H1 (cell line): ENCODE measurements around the gene TBK1. TPM values are rescaled to one million over a fixed set of nuclear protein-coding genes. Genes with fewer than 3 reads are reported as not detected.

Experiments used
- BACH1 ChIP-seq: IDR thresholded peaks from 2 replicates; pipeline ENCODE4 v1.6.1; 2012; ENCODE audit warnings: low read length, improper control_type of control experiment
- CBX8 ChIP-seq: fragments of 300-800, 300-1000 bp; sonication (generic); IDR thresholded peaks from 2 replicates; pipeline ENCODE4 v1.7.1; 2016; ENCODE audit warnings: low read depth, low read length, borderline replicate concordance
- CREB1 ChIP-seq: IDR thresholded peaks from 2 replicates; pipeline ENCODE4 v1.6.1; 2012; ENCODE audit warnings: inconsistent platforms
- POLR2A ChIP-seq, 2 experiments: IDR thresholded peaks; 1 replicate in 1 of 2; 2 replicates in 1 of 2; pipeline ENCODE4 v1.6.1; 2011; ENCODE audit warnings: low read depth in 2 of 2, low read length in 2 of 2, mild to moderate bottlenecking in 2 of 2; ENCODE audit errors: control extremely low read depth in 1 of 2
- SAP30 ChIP-seq: fragments of 300-600 bp; sonication (generic); IDR thresholded peaks from 2 replicates; pipeline ENCODE4 v1.7.1; 2012; ENCODE audit warnings: low read length, moderate library complexity, mild to moderate bottlenecking, inconsistent platforms; ENCODE audit not compliant: insufficient read depth, insufficient replicate concordance
- SP1 ChIP-seq: IDR thresholded peaks from 2 replicates; pipeline ENCODE4 v1.6.1; 2011; ENCODE audit warnings: low read depth, low read length
- polyA plus RNA-seq, 7 experiments: library from polyadenylated mRNA; depleted of rRNA in 3 of 7; stranded (reverse) in 5 of 7; unstranded in 2 of 7; fragments of >200 nt in 5 of 7; fragments of 200-250 nt in 2 of 7; gene quantifications; 1 replicate in 5 of 7; 2 replicates in 1 of 7; 4 replicates in 1 of 7; pipeline versions ENCODE4 v1.2.1 to v1.2.3, GENCODE V29; 2011 to 2013; ENCODE audit warnings: missing spikeins in 2 of 7, mixed read lengths in 2 of 7
- total RNA-seq: library from RNA; stranded (reverse); fragmentation: NEBNext Ultra II Directional; extraction: Animal tissue kit (Norgen Biotek cat#: 25700); gene quantifications from 2 replicates; pipeline ENCODE4 v1.2.1, GENCODE V29; 2021
- TF ChIP-seq, protein P1 (sequence below): IDR thresholded peaks from 2 replicates; pipeline ENCODE4 v1.6.1; 2011; ENCODE audit warnings: low read depth, mild to moderate bottlenecking, low read length; ENCODE audit not compliant: insufficient read depth
- TF ChIP-seq, protein P2 (sequence below), 3 experiments: IDR thresholded peaks; 1 replicate in 2 of 3; 2 replicates in 1 of 3; pipeline versions ENCODE4 v1.5.1 to v1.6.1; 2011; ENCODE audit warnings: low read length in 3 of 3, mild to moderate bottlenecking in 3 of 3, inconsistent platforms in 2 of 3, low read depth in 1 of 3, moderate library complexity in 1 of 3; ENCODE audit not compliant: insufficient read depth in 1 of 3; ENCODE audit errors: control extremely low read depth in 1 of 3

TBK1 gene
- total and polyA plus RNA-seq, 2 of the 8 experiments (the other 6 are each of a cell fraction or from before 2014, with no cell fraction given): 5.3 to 20.4 TPM

DNA sequence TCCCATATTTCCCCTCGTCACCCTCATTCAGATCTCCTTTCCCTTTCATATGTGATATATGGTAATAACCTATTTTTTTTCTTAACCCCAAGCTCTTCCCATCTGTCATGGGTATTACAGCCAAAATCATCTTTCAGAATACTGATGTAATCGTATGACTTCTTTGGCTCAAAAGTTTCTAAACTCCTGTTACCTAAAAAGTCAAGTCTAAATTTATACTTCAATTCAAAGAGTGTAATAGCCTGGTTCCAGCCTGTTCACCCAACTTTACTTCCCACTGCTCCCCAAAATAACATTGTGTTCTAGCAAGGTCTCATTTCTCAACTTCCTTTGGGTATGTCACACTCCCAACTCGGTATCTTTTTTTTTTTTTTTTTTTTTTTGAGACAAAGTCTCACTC is 48.5 kb downstream of the TBK1 start (continued):
- TF ChIP-seq, protein P1, sequence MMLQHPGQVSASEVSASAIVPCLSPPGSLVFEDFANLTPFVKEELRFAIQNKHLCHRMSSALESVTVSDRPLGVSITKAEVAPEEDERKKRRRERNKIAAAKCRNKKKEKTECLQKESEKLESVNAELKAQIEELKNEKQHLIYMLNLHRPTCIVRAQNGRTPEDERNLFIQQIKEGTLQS: no peak
- TF ChIP-seq CBX8 (no peak), POLR2A (IDR thresholded peaks at IDR 0.05; ENCODE audit: control extremely low read depth in 1 of 2, low read depth in 2 of 2, low read length in 2 of 2) (no peak), SAP30 (no peak), BACH1 (no peak), SP1 (no peak), CREB1 (no peak)
- TF ChIP-seq, protein P2, sequence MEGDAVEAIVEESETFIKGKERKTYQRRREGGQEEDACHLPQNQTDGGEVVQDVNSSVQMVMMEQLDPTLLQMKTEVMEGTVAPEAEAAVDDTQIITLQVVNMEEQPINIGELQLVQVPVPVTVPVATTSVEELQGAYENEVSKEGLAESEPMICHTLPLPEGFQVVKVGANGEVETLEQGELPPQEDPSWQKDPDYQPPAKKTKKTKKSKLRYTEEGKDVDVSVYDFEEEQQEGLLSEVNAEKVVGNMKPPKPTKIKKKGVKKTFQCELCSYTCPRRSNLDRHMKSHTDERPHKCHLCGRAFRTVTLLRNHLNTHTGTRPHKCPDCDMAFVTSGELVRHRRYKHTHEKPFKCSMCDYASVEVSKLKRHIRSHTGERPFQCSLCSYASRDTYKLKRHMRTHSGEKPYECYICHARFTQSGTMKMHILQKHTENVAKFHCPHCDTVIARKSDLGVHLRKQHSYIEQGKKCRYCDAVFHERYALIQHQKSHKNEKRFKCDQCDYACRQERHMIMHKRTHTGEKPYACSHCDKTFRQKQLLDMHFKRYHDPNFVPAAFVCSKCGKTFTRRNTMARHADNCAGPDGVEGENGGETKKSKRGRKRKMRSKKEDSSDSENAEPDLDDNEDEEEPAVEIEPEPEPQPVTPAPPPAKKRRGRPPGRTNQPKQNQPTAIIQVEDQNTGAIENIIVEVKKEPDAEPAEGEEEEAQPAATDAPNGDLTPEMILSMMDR (IDR thresholded peaks at IDR 0.05; ENCODE audit: control extremely low read depth in 1 of 3, insufficient read depth in 1 of 3, low read depth in 1 of 3, low read length in 3 of 3): no peak
